ENCODE data around the gene CTDP1.
A peak's percentile ranks its signal among the peaks of the same experiment; 100 is the strongest.

Gene CTDP1

DNA sequence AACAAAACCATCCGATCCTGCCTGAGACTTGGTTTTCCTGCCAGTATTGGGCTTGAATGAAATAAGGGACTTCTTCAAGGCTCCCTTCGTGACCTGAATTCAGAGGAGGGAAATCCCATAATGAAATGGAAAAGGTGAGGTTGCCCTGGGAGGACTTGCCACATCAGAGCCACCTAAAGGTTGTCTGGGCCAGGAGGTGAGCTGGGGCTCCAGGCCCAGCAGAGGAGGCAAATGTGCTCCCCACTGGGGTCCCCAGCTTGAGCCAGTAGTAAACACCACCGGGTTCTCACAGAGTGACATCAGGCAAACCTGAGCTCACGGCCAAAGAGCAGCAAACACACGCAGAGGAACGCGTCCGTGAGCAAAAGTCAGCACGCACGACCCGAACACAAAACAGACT lies 28.6 kb upstream of the CTDP1 start:
- no peak for DNase-seq
- no peak overlapping the region for H3K4ac ChIP-seq (ENCODE audit: low read depth, low read length)
- H3K18ac ChIP-seq (ENCODE audit: low read length), result no peak overlapping the region
- no peak overlapping the region for H2BK15ac ChIP-seq (replicated peaks; ENCODE audit: low read depth)
- H4K8ac ChIP-seq (ENCODE audit: low read depth, low read length), result no peak overlapping the region
- H2BK120ac ChIP-seq (ENCODE audit: low read depth, low read length), result no peak overlapping the region
- H3K4me2 ChIP-seq (ENCODE audit: low read length), result no peak overlapping the region
- no peak overlapping the region for H3K4me3 ChIP-seq (ENCODE audit: low read length)
- no peaks in the 10 kb centered on the region for H3K4me1 ChIP-seq (ENCODE audit: control insufficient read depth, low read depth, low read length)
- H3K27me3 ChIP-seq (ENCODE audit: insufficient read depth, low read length, poor library complexity), result no peaks in the 10 kb centered on the region
- H2BK5ac ChIP-seq (ENCODE audit: low read length), result no peak overlapping the region
- no peak overlapping the region for H2AK5ac ChIP-seq (ENCODE audit: low read length)
- WGBS (ENCODE audit: extremely low coverage, insufficient coverage, low lambda C conversion rate), result no CpG with 5 or more reads among the region's 11 CpGs
- no peaks in the 10 kb centered on the region for H3K79me1 ChIP-seq (ENCODE audit: low read length)
- H3K27ac ChIP-seq (ENCODE audit: low read depth, low read length), result no peak overlapping the region
- no peaks in the 10 kb centered on the region for H3K36me3 ChIP-seq (ENCODE audit: control insufficient read depth, insufficient read depth, low read length)
- H3K9ac ChIP-seq (ENCODE audit: low read length), result no peak overlapping the region
- H3K56ac ChIP-seq (ENCODE audit: low read length), result no peak overlapping the region
- H4K5ac ChIP-seq (ENCODE audit: low read length), result no peak overlapping the region
- H3K79me2 ChIP-seq (ENCODE audit: control insufficient read depth, insufficient read depth, low read length), result no peaks in the 10 kb centered on the region
- H3K23ac ChIP-seq (ENCODE audit: low read length), result no peak overlapping the region

- Histone ChIP-seq H3K36me3 (ENCODE audit: control insufficient read depth, insufficient read depth, low read length) (no peaks in the 10 kb centered on the region), H3K27me3 (ENCODE audit: insufficient read depth, low read length, poor library complexity) (peaks cover 2% of the 10 kb centered on the region), H3K79me1 (ENCODE audit: low read length) (no peaks in the 10 kb centered on the region), H4K5ac (ENCODE audit: low read length) (no peak overlapping the region), H3K4me3 (ENCODE audit: low read length) (no peak overlapping the region), H2AK5ac (ENCODE audit: low read length) (no peak overlapping the region), H2BK5ac (ENCODE audit: low read length) (no peak overlapping the region), H2BK15ac (replicated peaks; ENCODE audit: low read depth) (no peak overlapping the region), H3K9ac (ENCODE audit: low read length) (no peak overlapping the region), H3K4ac (ENCODE audit: low read depth, low read length) (no peak overlapping the region), H3K18ac (ENCODE audit: low read length) (no peak overlapping the region), H3K27ac (ENCODE audit: low read depth, low read length) (no peak overlapping the region), H3K79me2 (ENCODE audit: control insufficient read depth, insufficient read depth, low read length) (no peaks in the 10 kb centered on the region), H2BK120ac (ENCODE audit: low read depth, low read length) (no peak overlapping the region), H3K4me2 (ENCODE audit: low read length) (no peak overlapping the region), H3K56ac (ENCODE audit: low read length) (peak overlapping the region; percentile 22), H4K8ac (ENCODE audit: low read depth, low read length) (no peak overlapping the region), H3K23ac (ENCODE audit: low read length) (no peak overlapping the region), H3K4me1 (ENCODE audit: control insufficient read depth, low read depth, low read length) (no peaks in the 10 kb centered on the region)
- DNase-seq, result peak; percentile 33
- WGBS (ENCODE audit: extremely low coverage, insufficient coverage, low lambda C conversion rate), result no CpG with 5 or more reads among the region's 21 CpGs
Measured at GRCh38 chr18:79657342-79657996, 22.1 kb upstream of the CTDP1 start.

- Histone ChIP-seq H3K36me3 (ENCODE audit: control insufficient read depth, insufficient read depth, low read length) (no peaks in the 10 kb centered on the region), H3K4me1 (ENCODE audit: control insufficient read depth, low read depth, low read length) (no peaks in the 10 kb centered on the region), H4K8ac (ENCODE audit: low read depth, low read length) (no peak overlapping the region), H3K79me1 (ENCODE audit: low read length) (no peaks in the 10 kb centered on the region), H3K4me2 (ENCODE audit: low read length) (no peak overlapping the region), H2BK5ac (ENCODE audit: low read length) (no peak overlapping the region), H3K79me2 (ENCODE audit: control insufficient read depth, insufficient read depth, low read length) (no peaks in the 10 kb centered on the region), H3K4ac (ENCODE audit: low read depth, low read length) (no peak overlapping the region), H2AK5ac (ENCODE audit: low read length) (no peak overlapping the region), H2BK15ac (replicated peaks; ENCODE audit: low read depth) (no peak overlapping the region), H2BK120ac (ENCODE audit: low read depth, low read length) (no peak overlapping the region), H4K5ac (ENCODE audit: low read length) (no peak overlapping the region), H3K23ac (ENCODE audit: low read length) (no peak overlapping the region), H3K9ac (ENCODE audit: low read length) (no peak overlapping the region), H3K27me3 (ENCODE audit: insufficient read depth, low read length, poor library complexity) (peaks cover 2% of the 10 kb centered on the region), H3K56ac (ENCODE audit: low read length) (no peak overlapping the region), H3K4me3 (ENCODE audit: low read length) (no peak overlapping the region), H3K27ac (ENCODE audit: low read depth, low read length) (no peak overlapping the region), H3K18ac (ENCODE audit: low read length) (no peak overlapping the region)
- WGBS (ENCODE audit: extremely low coverage, insufficient coverage, low lambda C conversion rate), result no CpG with 5 or more reads among the region's 12 CpGs
- DNase-seq, result no peak
Measured at GRCh38 chr18:79658366-79658765, 21.2 kb upstream of the CTDP1 start.

GRCh38 chr18:79659733-79660132 lies 19.9 kb upstream of the CTDP1 start:
- Histone ChIP-seq H3K79me2 (ENCODE audit: control insufficient read depth, insufficient read depth, low read length) (no peaks in the 10 kb centered on the region), H3K18ac (ENCODE audit: low read length) (no peak overlapping the region), H3K4me1 (ENCODE audit: control insufficient read depth, low read depth, low read length) (no peaks in the 10 kb centered on the region), H3K36me3 (ENCODE audit: control insufficient read depth, insufficient read depth, low read length) (no peaks in the 10 kb centered on the region), H3K27me3 (ENCODE audit: insufficient read depth, low read length, poor library complexity) (peaks cover 2% of the 10 kb centered on the region), H4K5ac (ENCODE audit: low read length) (no peak overlapping the region), H3K56ac (ENCODE audit: low read length) (no peak overlapping the region), H3K4ac (ENCODE audit: low read depth, low read length) (no peak overlapping the region), H2BK15ac (replicated peaks; ENCODE audit: low read depth) (no peak overlapping the region), H3K27ac (ENCODE audit: low read depth, low read length) (no peak overlapping the region), H3K79me1 (ENCODE audit: low read length) (no peaks in the 10 kb centered on the region), H2BK5ac (ENCODE audit: low read length) (no peak overlapping the region), H3K4me3 (ENCODE audit: low read length) (no peak overlapping the region), H4K8ac (ENCODE audit: low read depth, low read length) (no peak overlapping the region), H2BK120ac (ENCODE audit: low read depth, low read length) (no peak overlapping the region), H3K23ac (ENCODE audit: low read length) (no peak overlapping the region), H3K4me2 (ENCODE audit: low read length) (no peak overlapping the region), H3K9ac (ENCODE audit: low read length) (no peak overlapping the region), H2AK5ac (ENCODE audit: low read length) (no peak overlapping the region)
- no CpG with 5 or more reads among the region's 5 CpGs for WGBS (ENCODE audit: extremely low coverage, insufficient coverage, low lambda C conversion rate)
- no peak for DNase-seq

DNA sequence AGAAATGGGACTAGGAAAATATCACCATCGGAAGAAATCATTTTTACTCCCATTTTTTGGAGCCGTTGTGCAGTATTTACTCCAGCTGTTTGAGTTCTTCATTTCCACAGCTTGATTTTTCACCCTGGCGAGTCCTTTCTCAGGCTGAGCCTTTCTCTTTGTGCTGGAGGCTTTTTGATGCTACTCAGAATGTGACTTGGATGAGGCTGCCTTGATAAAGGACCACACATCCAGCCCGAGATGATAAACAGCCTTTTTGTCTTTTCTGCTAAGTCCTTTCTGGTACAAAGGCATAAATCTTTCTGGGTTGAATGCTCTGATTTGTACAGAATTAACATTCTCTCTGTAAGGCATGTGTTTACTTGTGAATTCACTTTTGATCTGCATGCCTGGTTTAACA lies 17.6 kb upstream of the CTDP1 start:
- Histone ChIP-seq H3K27ac (ENCODE audit: low read depth, low read length) (no peak overlapping the region), H4K5ac (ENCODE audit: low read length) (no peak overlapping the region), H3K27me3 (ENCODE audit: insufficient read depth, low read length, poor library complexity) (peaks cover 2% of the 10 kb centered on the region), H2AK5ac (ENCODE audit: low read length) (no peak overlapping the region), H3K79me2 (ENCODE audit: control insufficient read depth, insufficient read depth, low read length) (no peaks in the 10 kb centered on the region), H3K4me2 (ENCODE audit: low read length) (no peak overlapping the region), H2BK5ac (ENCODE audit: low read length) (no peak overlapping the region), H3K56ac (ENCODE audit: low read length) (no peak overlapping the region), H2BK120ac (ENCODE audit: low read depth, low read length) (no peak overlapping the region), H3K23ac (ENCODE audit: low read length) (no peak overlapping the region), H4K8ac (ENCODE audit: low read depth, low read length) (no peak overlapping the region), H3K79me1 (ENCODE audit: low read length) (no peaks in the 10 kb centered on the region), H3K4me1 (ENCODE audit: control insufficient read depth, low read depth, low read length) (no peaks in the 10 kb centered on the region), H2BK15ac (replicated peaks; ENCODE audit: low read depth) (no peak overlapping the region), H3K4ac (ENCODE audit: low read depth, low read length) (no peak overlapping the region), H3K4me3 (ENCODE audit: low read length) (no peak overlapping the region), H3K9ac (ENCODE audit: low read length) (no peak overlapping the region), H3K18ac (ENCODE audit: low read length) (no peak overlapping the region), H3K36me3 (ENCODE audit: control insufficient read depth, insufficient read depth, low read length) (no peaks in the 10 kb centered on the region)
- no peak for DNase-seq
- no CpG with 5 or more reads among the region's 4 CpGs for WGBS (ENCODE audit: extremely low coverage, insufficient coverage, low lambda C conversion rate)

DNA sequence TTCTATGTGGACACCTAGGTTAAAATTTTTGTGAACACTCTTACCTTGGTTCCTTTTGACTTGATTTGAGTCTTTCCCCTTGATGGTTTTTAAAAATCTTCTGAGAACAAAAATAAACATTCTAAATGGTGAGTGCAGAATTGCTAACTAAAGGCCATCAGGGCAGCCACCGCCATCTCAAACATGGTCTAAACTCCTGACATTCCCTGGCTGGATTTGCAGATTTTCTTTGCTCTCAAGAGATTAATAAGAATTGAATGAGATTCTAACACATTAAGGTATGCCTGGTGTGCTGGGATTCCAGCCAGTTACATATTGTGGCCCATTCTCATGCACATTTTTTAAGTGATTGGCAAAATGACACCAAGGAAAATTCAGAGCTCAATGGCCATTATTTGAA lies 17.2 kb upstream of the CTDP1 start:
- no peak overlapping the region for H3K23ac ChIP-seq (ENCODE audit: low read length)
- H3K27ac ChIP-seq (ENCODE audit: low read depth, low read length), result no peak overlapping the region
- H3K27me3 ChIP-seq (ENCODE audit: insufficient read depth, low read length, poor library complexity), result peaks cover 2% of the 10 kb centered on the region
- no peak overlapping the region for H2AK5ac ChIP-seq (ENCODE audit: low read length)
- no peak overlapping the region for H3K18ac ChIP-seq (ENCODE audit: low read length)
- H3K9ac ChIP-seq (ENCODE audit: low read length), result no peak overlapping the region
- no peak overlapping the region for H3K4me2 ChIP-seq (ENCODE audit: low read length)
- H2BK5ac ChIP-seq (ENCODE audit: low read length), result no peak overlapping the region
- no peaks in the 10 kb centered on the region for H3K79me1 ChIP-seq (ENCODE audit: low read length)
- H3K36me3 ChIP-seq (ENCODE audit: control insufficient read depth, insufficient read depth, low read length), result no peaks in the 10 kb centered on the region
- H3K4ac ChIP-seq (ENCODE audit: low read depth, low read length), result no peak overlapping the region
- no peaks in the 10 kb centered on the region for H3K79me2 ChIP-seq (ENCODE audit: control insufficient read depth, insufficient read depth, low read length)
- H4K5ac ChIP-seq (ENCODE audit: low read length), result no peak overlapping the region
- H3K56ac ChIP-seq (ENCODE audit: low read length), result no peak overlapping the region
- no peak overlapping the region for H2BK15ac ChIP-seq (replicated peaks; ENCODE audit: low read depth)
- no CpG with 5 or more reads among the region's 1 CpG for WGBS (ENCODE audit: extremely low coverage, insufficient coverage, low lambda C conversion rate)
- H3K4me3 ChIP-seq (ENCODE audit: low read length), result no peak overlapping the region
- DNase-seq, result no peak
- H2BK120ac ChIP-seq (ENCODE audit: low read depth, low read length), result no peak overlapping the region
- H4K8ac ChIP-seq (ENCODE audit: low read depth, low read length), result no peak overlapping the region
- no peaks in the 10 kb centered on the region for H3K4me1 ChIP-seq (ENCODE audit: control insufficient read depth, low read depth, low read length)
